H9 (cell line): ENCODE measurements around the gene NCDN. TPM values are rescaled to one million over a fixed set of nuclear protein-coding genes. Genes with fewer than 3 reads are reported as not detected.
A peak's percentile ranks its signal among the peaks of the same experiment; 100 is the strongest.

Experiments
- DNase-seq: peaks from one replicate; pipeline ENCODE4 v3.0.0-alpha.2; 2017
- H2AFZ ChIP-seq: one replicate; pipeline ENCODE4 v1.6.1; 2013; ENCODE audit warnings: mild to moderate bottlenecking, low read length, control low read depth, moderate library complexity
- H2AK5ac ChIP-seq: 2 replicates; pipeline ENCODE4 v1.6.1; 2013; ENCODE audit warnings: low read length, control low read depth, mixed read lengths; ENCODE audit not compliant: insufficient read length
- H2BK120ac ChIP-seq: one replicate; pipeline ENCODE4 v1.6.1; 2013; ENCODE audit warnings: low read depth, mild to moderate bottlenecking, low read length, control low read depth, inconsistent platforms; ENCODE audit not compliant: poor library complexity, severe bottlenecking
- H2BK12ac ChIP-seq: 2 replicates; pipeline ENCODE4 v1.6.1; 2013; ENCODE audit warnings: low read length, control low read depth, mixed read lengths, low read depth; ENCODE audit not compliant: insufficient read length
- H2BK15ac ChIP-seq: 2 replicates; pipeline ENCODE4 v1.6.1; 2013; ENCODE audit warnings: low read depth, low read length, control low read depth
- H2BK20ac ChIP-seq: one replicate; pipeline ENCODE4 v1.6.1; 2013; ENCODE audit warnings: low read depth, mild to moderate bottlenecking, low read length, control low read depth, inconsistent platforms; ENCODE audit not compliant: poor library complexity, severe bottlenecking
- H2BK5ac ChIP-seq: 2 replicates; pipeline ENCODE4 v1.6.1; 2013; ENCODE audit warnings: low read length, control low read depth, mixed read lengths; ENCODE audit not compliant: insufficient read length
- H3K14ac ChIP-seq: 2 replicates; pipeline ENCODE4 v1.6.1; 2013; ENCODE audit warnings: low read length, control low read depth; ENCODE audit not compliant: insufficient read depth
- H3K18ac ChIP-seq: 2 replicates; pipeline ENCODE4 v1.6.1; 2013; ENCODE audit warnings: low read depth, mild to moderate bottlenecking, mixed read lengths, low read length, control low read depth; ENCODE audit not compliant: insufficient read length
- H3K23ac ChIP-seq: 2 replicates; pipeline ENCODE4 v1.6.1; 2013; ENCODE audit warnings: low read length, control low read depth, mixed read lengths, low read depth; ENCODE audit not compliant: insufficient read length
- H3K23me2 ChIP-seq: 2 replicates; pipeline ENCODE4 v1.6.1; 2013; ENCODE audit warnings: low read depth, mild to moderate bottlenecking, mixed read lengths, low read length, control low read depth; ENCODE audit not compliant: insufficient read length, poor library complexity, severe bottlenecking
- H3K27ac ChIP-seq: 2 replicates; pipeline ENCODE4 v1.5.1; 2013; ENCODE audit warnings: low read length, control low read depth, mixed read lengths, low read depth; ENCODE audit not compliant: insufficient read length
- H3K27me3 ChIP-seq: 2 replicates; pipeline ENCODE4 v1.6.1; 2013; ENCODE audit warnings: low read length, control low read depth, inconsistent platforms; ENCODE audit not compliant: insufficient read depth
- H3K4ac ChIP-seq: 2 replicates; pipeline ENCODE4 v1.6.1; 2013; ENCODE audit warnings: low read depth, mild to moderate bottlenecking, control low read depth, inconsistent platforms, low read length, moderate library complexity
- H3K4me1 ChIP-seq: 2 replicates; pipeline ENCODE4 v1.6.1; 2013; ENCODE audit warnings: low read length, control low read depth, inconsistent platforms; ENCODE audit not compliant: insufficient read depth
- H3K4me2 ChIP-seq: 2 replicates; pipeline ENCODE4 v1.6.1; 2013; ENCODE audit warnings: low read length, control low read depth, mixed read lengths; ENCODE audit not compliant: insufficient read length, insufficient read depth
- H3K56ac ChIP-seq: 2 replicates; pipeline ENCODE4 v1.6.1; 2013; ENCODE audit warnings: low read depth, mild to moderate bottlenecking, mixed read lengths, low read length, control low read depth; ENCODE audit not compliant: insufficient read length
- H3K79me1 ChIP-seq: 2 replicates; pipeline ENCODE4 v1.6.1; 2013; ENCODE audit warnings: low read depth, mild to moderate bottlenecking, moderate library complexity, low read length, control low read depth, inconsistent platforms; ENCODE audit not compliant: insufficient read depth, poor library complexity, severe bottlenecking
- H3K79me2 ChIP-seq: 2 replicates; pipeline ENCODE4 v1.6.1; 2013; ENCODE audit warnings: low read length, control low read depth, inconsistent platforms; ENCODE audit not compliant: insufficient read depth
- H3K9ac ChIP-seq: 2 replicates; pipeline ENCODE4 v1.6.1; 2013; ENCODE audit warnings: low read length, control low read depth, mixed read lengths; ENCODE audit not compliant: insufficient read length; ENCODE audit errors: extremely low read depth
- H3K9me3 ChIP-seq: one replicate; pipeline ENCODE4 v1.6.1; 2013; ENCODE audit warnings: low read depth, low read length, inconsistent platforms; ENCODE audit not compliant: control insufficient read depth
- H3T11ph ChIP-seq: one replicate; pipeline ENCODE4 v1.6.1; 2013; ENCODE audit warnings: mild to moderate bottlenecking, low read length, control low read depth, inconsistent platforms
- H4K20me1 ChIP-seq: one replicate; pipeline ENCODE4 v1.6.1; 2013; ENCODE audit not compliant: control insufficient read depth, insufficient read length, insufficient read depth
- H4K5ac ChIP-seq: 2 replicates; pipeline ENCODE4 v1.6.1; 2013; ENCODE audit warnings: low read depth, mild to moderate bottlenecking, mixed read lengths, low read length, control low read depth; ENCODE audit not compliant: insufficient read length
- H4K8ac ChIP-seq: replicated peaks from 2 replicates; pipeline ENCODE4 v1.6.1; 2013; ENCODE audit warnings: low read length, control low read depth, mixed read lengths, low read depth; ENCODE audit not compliant: insufficient read length
- H4K91ac ChIP-seq: 2 replicates; pipeline ENCODE4 v1.6.1; 2013; ENCODE audit warnings: low read depth, mild to moderate bottlenecking, moderate library complexity, mixed read lengths, low read length, control low read depth; ENCODE audit not compliant: insufficient read length
- H3K27ac Mint-ChIP-seq, 3 experiments: 2 replicates in 2 of 3; 3 replicates in 1 of 3; pipeline ENCODE4 v1.8.0; 2020 to 2021; ENCODE audit warnings: mixed read lengths in 3 of 3, mild to moderate bottlenecking in 1 of 3, moderate library complexity in 1 of 3
- H3K27me3 Mint-ChIP-seq: 2 replicates; pipeline ENCODE4 v1.8.0; 2021; ENCODE audit warnings: low read depth, mild to moderate bottlenecking, moderate library complexity, mixed read lengths
- H3K36me3 Mint-ChIP-seq, 3 experiments: 2 replicates in 2 of 3; 3 replicates in 1 of 3; pipeline ENCODE4 v1.8.0; 2020 to 2021; ENCODE audit warnings: low read depth in 3 of 3, mixed read lengths in 3 of 3; ENCODE audit not compliant: insufficient read depth in 1 of 3
- H3K4me1 Mint-ChIP-seq, 2 experiments: 2 replicates each; pipeline ENCODE4 v1.8.0; 2020; ENCODE audit warnings: mixed read lengths in 2 of 2
- H3K4me3 Mint-ChIP-seq, 2 experiments: 2 replicates in 1 of 2; 3 replicates in 1 of 2; pipeline ENCODE4 v1.8.0; 2020 to 2021; ENCODE audit warnings: mild to moderate bottlenecking in 2 of 2, mixed read lengths in 2 of 2, moderate library complexity in 1 of 2
- H3K9me3 Mint-ChIP-seq, 2 experiments: 2 replicates in 1 of 2; 3 replicates in 1 of 2; pipeline ENCODE4 v1.8.0; 2020; ENCODE audit warnings: mild to moderate bottlenecking in 2 of 2, mixed read lengths in 2 of 2, moderate library complexity in 1 of 2
- WGBS: extraction: QIAGEN DNeasy Blood & Tissue Kit; methylation state at CpG from one replicate; pipeline ENCODE4 v1.1.7; 2013; ENCODE audit warnings: missing lambda C conversion rate, low lambda C conversion rate, mixed read lengths; ENCODE audit not compliant: insufficient read length; ENCODE audit errors: extremely low coverage; 5-methylcytosine and 5-hydroxymethylcytosine counted together
- total RNA-seq: library from RNA; stranded (reverse); gene quantifications from 2 replicates; pipeline ENCODE4 v1.2.1, GENCODE V29; 2021
- TF ChIP-seq, protein P1 (sequence below): fragments of 200-600 bp; sonication (generic); conservative IDR thresholded peaks from 3 replicates; pipeline ENCODE4 v1.8.0; 2021; ENCODE audit warnings: antibody characterized with exemption, mild to moderate bottlenecking

NCDN gene
- total RNA-seq, 1 experiment from 2014 or later, result 44.2 TPM

DNA sequence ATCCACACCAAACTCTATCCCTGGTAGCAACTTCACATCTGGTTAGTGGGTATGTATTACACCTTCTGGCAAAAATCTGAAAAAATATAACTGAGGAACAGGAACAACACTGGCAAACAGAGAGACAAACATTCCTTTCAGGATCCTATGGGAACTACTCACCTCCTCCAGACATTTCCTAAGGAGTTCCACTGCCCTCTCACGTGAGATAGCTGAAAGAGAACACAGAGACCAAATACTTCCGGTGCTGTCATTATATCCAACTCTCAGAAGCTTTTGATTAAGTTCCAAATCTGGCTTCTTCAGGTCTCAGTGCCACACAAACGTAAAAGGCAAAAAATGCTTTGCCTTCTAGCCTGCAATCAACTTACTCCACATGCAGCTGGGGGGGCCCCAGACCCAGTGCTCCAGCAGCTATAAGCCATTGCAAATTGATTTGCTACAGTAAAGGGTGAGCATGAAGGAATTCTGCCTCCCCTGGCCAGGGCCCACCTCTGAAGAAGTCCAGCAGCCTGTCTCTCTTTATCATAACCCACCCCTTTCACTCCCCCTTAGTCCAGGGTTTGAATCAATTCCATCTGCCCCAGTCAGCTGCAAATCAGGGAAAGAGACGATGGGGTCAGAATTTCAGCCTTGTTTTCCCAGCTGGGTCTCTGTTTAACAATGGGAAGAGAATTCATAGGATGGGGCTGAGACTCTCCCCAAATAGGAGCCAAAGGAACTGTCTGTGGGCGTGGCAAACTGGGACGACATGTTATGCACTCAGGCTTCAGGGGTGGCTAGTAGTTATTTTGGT, 47.7 kb downstream of the NCDN start:
- Histone ChIP-seq H3K27ac (no peak overlapping the region), H3K27me3 (no peaks in the 10 kb centered on the region), H3K79me1 (no peaks in the 10 kb centered on the region), H3K9me3 (no peaks in the 10 kb centered on the region), H2AFZ (no peak overlapping the region), H3K18ac (no peak overlapping the region), H3K4me1 (no peaks in the 10 kb centered on the region), H3K4me2 (no peak overlapping the region), H3K56ac (no peak overlapping the region), H2BK12ac (no peak overlapping the region), H3K9ac (no peak overlapping the region), H2BK5ac (no peak overlapping the region), H2BK15ac (no peak overlapping the region), H3K23me2 (no peaks in the 10 kb centered on the region), H2BK120ac (no peak overlapping the region), H3T11ph (no peak overlapping the region), H3K79me2 (no peaks in the 10 kb centered on the region), H3K4ac (no peak overlapping the region), H2AK5ac (no peak overlapping the region), H4K5ac (no peak overlapping the region), H2BK20ac (no peak overlapping the region), H3K14ac (no peak overlapping the region), H4K20me1 (no peaks in the 10 kb centered on the region), H4K8ac (no peak overlapping the region), H4K91ac (no peak overlapping the region), H3K23ac (no peak overlapping the region)
- H3K27ac Mint-ChIP-seq, result peak overlapping the region in 2 of 3 experiments; percentile 4 to 56; a peak in 2 of 7 replicates
- H3K27me3 Mint-ChIP-seq, result no peaks in the 10 kb centered on the region
- DNase-seq, result no peak
- H3K36me3 Mint-ChIP-seq, result peaks cover 30 to 73% (median 59%) of the 10 kb centered on the region in 3 experiments
- H3K9me3 Mint-ChIP-seq, result no peaks in the 10 kb centered on the region
- H3K4me1 Mint-ChIP-seq, result peaks cover 0 to 10% of the 10 kb centered on the region in 2 experiments; a peak in 2 of 4 replicates
- TF ChIP-seq, protein P1, sequence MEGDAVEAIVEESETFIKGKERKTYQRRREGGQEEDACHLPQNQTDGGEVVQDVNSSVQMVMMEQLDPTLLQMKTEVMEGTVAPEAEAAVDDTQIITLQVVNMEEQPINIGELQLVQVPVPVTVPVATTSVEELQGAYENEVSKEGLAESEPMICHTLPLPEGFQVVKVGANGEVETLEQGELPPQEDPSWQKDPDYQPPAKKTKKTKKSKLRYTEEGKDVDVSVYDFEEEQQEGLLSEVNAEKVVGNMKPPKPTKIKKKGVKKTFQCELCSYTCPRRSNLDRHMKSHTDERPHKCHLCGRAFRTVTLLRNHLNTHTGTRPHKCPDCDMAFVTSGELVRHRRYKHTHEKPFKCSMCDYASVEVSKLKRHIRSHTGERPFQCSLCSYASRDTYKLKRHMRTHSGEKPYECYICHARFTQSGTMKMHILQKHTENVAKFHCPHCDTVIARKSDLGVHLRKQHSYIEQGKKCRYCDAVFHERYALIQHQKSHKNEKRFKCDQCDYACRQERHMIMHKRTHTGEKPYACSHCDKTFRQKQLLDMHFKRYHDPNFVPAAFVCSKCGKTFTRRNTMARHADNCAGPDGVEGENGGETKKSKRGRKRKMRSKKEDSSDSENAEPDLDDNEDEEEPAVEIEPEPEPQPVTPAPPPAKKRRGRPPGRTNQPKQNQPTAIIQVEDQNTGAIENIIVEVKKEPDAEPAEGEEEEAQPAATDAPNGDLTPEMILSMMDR, result no peak
- no peak overlapping the region for H3K4me3 Mint-ChIP-seq
- no CpG with 5 or more reads among the region's 6 CpGs for WGBS
